Mucosa of descending colon (tissue), 3 donors: ENCODE data around the gene ELSPBP1. TPM values are rescaled to one million over a fixed set of nuclear protein-coding genes. Genes with fewer than 3 reads are reported as not detected.

Experiments
- ATAC-seq: fragments of 200-7000 bp; cut with Tn5 transposase; one replicate; pipeline ENCODE4 v1.9.1; 2020; ENCODE audit warnings: mild to moderate bottlenecking, moderate library complexity
- DNase-seq, 3 donors: peaks; one replicate each; pipeline ENCODE4 v3.0.0-alpha.2; 2020
- H3K36me3 ChIP-seq: fragments of 200-600 bp; one replicate; pipeline ENCODE4 v1.8.0; 2021; ENCODE audit warnings: low read depth, mild to moderate bottlenecking
- H3K4me1 ChIP-seq: fragments of 200-600 bp; one replicate; pipeline ENCODE4 v1.8.0; 2021; ENCODE audit warnings: low read depth, mild to moderate bottlenecking
- H3K4me3 ChIP-seq: fragments of 200-600 bp; one replicate; pipeline ENCODE4 v1.8.0; 2021; ENCODE audit warnings: mild to moderate bottlenecking
- H3K9me3 ChIP-seq: fragments of 200-600 bp; one replicate; pipeline ENCODE4 v1.8.0; 2021; ENCODE audit warnings: mild to moderate bottlenecking
- intact Hi-C, 2 donors: fragments of 100-400 bp; cut with DNase I in 1 of 2; cut with micrococcal nuclease in 1 of 2; formaldehyde crosslinking; loops; one replicate each; pipeline versions ENCODE4 v1.11.0 to v1.11.1; 2022; cut with DNase I, micrococcal nuclease
- total RNA-seq, 3 donors: library from RNA; stranded (reverse); fragmentation: NEBNext Ultra II Directional in 2 of 3; extraction: Animal tissue kit (Norgen Biotek cat#: 25700) in 2 of 3; gene quantifications; one replicate each; pipeline versions ENCODE4 v1.2.1 to v1.2.4, GENCODE V29; 2021 to 2023
- TF ChIP-seq, protein P1 (sequence below): fragments of 200-600 bp; IDR thresholded peaks from one replicate; pipeline ENCODE4 v1.8.0; 2022; ENCODE audit warnings: antibody characterized with exemption, mild to moderate bottlenecking
- donor health status: DM: no; HTN: no; CAD: no; lungs with moderate emphysema.
- donor health status: DM: no; HTN: no; CAD: no.
- donor health status: DM: no; HTN: yes; CAD: no.

Gene ELSPBP1
- total RNA-seq, 3 donors from 2014 or later: not detected

DNA sequence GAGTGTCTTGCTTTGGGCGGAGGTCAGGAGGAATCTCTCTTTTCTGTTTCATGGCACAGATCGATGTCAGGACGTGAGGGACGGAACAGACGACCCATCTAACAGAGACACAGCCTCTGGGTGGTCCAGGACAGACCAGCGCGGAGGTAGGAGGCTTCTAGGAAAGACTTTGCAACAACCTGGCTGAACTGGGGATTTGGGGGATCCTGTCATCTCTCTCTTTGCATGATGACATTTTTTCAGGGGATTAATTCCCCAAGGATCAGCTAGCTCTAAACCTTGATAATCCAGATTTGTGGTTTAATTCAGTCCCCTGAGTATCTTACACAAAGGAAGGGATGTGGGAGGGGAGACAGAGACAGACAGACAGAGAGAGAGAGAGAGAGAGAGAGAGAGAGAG, 35.0 kb downstream of the ELSPBP1 start:
- no peak for DNase-seq
- no peaks in the 10 kb centered on the region for H3K9me3 ChIP-seq
- H3K4me1 ChIP-seq: no peaks in the 10 kb centered on the region
- no peak overlapping the region for H3K4me3 ChIP-seq
- TF ChIP-seq, protein P1, sequence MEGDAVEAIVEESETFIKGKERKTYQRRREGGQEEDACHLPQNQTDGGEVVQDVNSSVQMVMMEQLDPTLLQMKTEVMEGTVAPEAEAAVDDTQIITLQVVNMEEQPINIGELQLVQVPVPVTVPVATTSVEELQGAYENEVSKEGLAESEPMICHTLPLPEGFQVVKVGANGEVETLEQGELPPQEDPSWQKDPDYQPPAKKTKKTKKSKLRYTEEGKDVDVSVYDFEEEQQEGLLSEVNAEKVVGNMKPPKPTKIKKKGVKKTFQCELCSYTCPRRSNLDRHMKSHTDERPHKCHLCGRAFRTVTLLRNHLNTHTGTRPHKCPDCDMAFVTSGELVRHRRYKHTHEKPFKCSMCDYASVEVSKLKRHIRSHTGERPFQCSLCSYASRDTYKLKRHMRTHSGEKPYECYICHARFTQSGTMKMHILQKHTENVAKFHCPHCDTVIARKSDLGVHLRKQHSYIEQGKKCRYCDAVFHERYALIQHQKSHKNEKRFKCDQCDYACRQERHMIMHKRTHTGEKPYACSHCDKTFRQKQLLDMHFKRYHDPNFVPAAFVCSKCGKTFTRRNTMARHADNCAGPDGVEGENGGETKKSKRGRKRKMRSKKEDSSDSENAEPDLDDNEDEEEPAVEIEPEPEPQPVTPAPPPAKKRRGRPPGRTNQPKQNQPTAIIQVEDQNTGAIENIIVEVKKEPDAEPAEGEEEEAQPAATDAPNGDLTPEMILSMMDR: no peak
- no peak for ATAC-seq
- no peaks in the 10 kb centered on the region for H3K36me3 ChIP-seq
- intact Hi-C loops: no loop called here

DNA sequence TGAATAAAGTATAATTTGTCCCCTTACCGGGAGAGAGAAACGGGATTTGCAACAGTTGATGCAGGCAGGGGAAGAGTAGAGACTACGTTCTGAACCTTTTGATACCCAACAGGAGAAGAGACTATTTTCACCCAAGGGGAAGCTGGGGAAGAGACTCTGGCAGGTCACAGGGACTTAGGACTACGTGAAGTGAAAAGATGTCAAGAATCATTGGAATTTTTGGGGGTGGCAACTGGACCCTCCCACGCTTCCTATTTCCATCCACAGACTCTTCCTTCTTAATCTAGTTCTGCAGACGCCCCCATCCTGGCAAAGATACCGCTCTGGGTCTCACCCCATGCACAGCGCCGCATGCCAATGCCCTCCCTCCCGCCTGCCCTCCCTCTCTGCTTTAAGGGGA, 35.6 kb downstream of the ELSPBP1 start:
- no peaks in the 10 kb centered on the region for H3K36me3 ChIP-seq
- no peaks in the 10 kb centered on the region for H3K9me3 ChIP-seq
- ATAC-seq: no peak
- H3K4me1 ChIP-seq: no peaks in the 10 kb centered on the region
- TF ChIP-seq, protein P1: no peak
- no peak overlapping the region for H3K4me3 ChIP-seq
- intact Hi-C loops: no loop called here
- DNase-seq: no peak

DNA sequence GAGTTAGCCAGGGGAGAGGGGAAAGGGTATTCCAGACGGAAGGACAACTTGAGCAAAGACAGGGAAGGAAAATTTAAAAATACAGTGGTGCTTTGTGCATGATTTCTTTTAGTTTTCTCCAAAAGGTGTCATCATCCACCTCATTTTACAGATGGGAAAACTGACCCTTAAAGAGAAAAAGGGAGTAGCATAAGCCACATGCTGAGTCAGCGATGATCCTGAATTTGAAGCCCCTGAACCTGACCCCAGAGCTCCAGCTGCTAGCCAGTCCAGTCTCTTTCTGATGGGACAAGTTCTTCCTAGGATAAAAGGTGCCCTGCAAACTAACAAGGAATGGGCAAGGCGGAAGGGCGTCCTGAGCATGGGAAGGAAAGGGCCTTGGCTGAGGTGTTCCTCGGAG, 39.2 kb downstream of the ELSPBP1 start:
- DNase-seq (no peak), ATAC-seq (no peak)
- H3K36me3 ChIP-seq: no peaks in the 10 kb centered on the region
- H3K4me1 ChIP-seq: no peaks in the 10 kb centered on the region
- TF ChIP-seq, protein P1: no peak
- intact Hi-C loops: no loop called here
- H3K9me3 ChIP-seq: peaks cover 9% of the 10 kb centered on the region
- no peak overlapping the region for H3K4me3 ChIP-seq

DNA sequence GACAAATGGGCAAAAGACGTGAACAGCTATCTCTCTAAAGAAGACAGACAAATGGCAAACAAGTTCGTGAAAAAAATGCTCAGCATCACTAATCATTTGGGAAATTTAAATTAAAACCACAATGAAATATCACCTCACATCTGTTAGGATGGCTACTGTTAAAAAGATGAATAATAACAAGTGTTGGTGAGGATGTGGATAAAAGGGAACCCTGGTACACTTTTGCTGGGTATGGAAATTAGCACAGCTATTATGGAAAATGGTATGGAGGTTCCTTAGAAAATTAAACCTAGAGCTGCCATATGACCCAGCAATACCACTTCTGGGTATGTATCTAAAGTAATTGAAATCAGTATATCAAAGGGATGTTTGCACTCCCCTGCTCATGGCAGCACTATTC, 42.3 kb downstream of the ELSPBP1 start:
- Histone ChIP-seq H3K4me1 (no peaks in the 10 kb centered on the region), H3K36me3 (no peaks in the 10 kb centered on the region), H3K4me3 (no peak overlapping the region), H3K9me3 (peaks cover 9% of the 10 kb centered on the region)
- intact Hi-C loops: no loop called here
- ATAC-seq: no peak
- no peak for DNase-seq
- TF ChIP-seq, protein P1: no peak

DNA sequence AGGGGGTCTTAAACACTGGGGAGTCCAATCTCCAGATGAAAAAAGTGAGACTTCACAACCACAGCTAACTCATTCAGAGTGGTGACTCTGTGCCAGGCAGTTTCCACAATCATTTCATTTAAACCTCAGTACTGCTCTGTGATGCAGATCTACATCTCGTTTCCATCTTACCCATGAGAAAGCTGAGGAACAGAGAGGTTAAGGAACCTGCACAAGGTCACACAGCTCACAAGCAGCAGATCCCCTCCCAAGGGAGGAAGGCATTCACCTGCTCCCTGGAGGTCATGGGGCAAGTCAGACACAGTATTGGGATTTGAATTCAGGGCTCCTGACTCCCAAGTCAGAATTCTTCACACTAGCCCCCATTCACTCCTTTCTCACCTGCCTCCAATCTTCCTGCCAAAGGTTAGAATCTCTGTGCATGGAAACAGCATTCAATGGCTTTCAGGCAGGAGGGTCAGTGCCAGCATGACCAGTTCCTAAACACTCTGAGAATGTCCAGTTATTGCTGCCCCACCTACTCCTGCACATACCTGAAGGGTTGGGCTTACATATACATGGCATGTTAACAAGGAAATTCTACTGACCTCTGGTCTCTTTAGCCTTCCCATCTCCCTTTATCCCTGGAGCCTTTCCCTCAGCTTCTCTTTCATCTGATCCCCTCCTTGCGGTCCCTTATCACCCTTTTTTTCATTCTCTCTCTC, 47.6 kb downstream of the ELSPBP1 start:
- ATAC-seq: no peak
- Histone ChIP-seq H3K4me1 (no peaks in the 10 kb centered on the region), H3K9me3 (no peaks in the 10 kb centered on the region), H3K4me3 (no peak overlapping the region), H3K36me3 (no peaks in the 10 kb centered on the region)
- DNase-seq: no peak
- intact Hi-C loops: no loop called here
- TF ChIP-seq, protein P1: no peak
